Hindlimb muscle (tissue), 1 donor: ENCODE results near the gene OR56B4. TPM values are rescaled to one million over a fixed set of nuclear protein-coding genes. Genes with fewer than 3 reads are reported as not detected.
"Not testable (repeated sequence)": the region's sequence is repeated elsewhere in the genome, so short reads cannot be mapped to it uniquely, and the experiment has no call there.

ENCODE experiments used
- DNase-seq: peaks from one replicate; pipeline ENCODE4 v3.0.0-alpha.2; 2013
- polyA plus RNA-seq: library from polyadenylated mRNA; unstranded; fragments of 120-200 nt; gene quantifications from one replicate; pipeline ENCODE4 v1.2.1, GENCODE V29; 2013; ENCODE audit not compliant: insufficient read length

The OR56B4 gene
- not detected for polyA plus RNA-seq

GRCh38 chr11:6107384-6107783, at the start of gene OR56B4:
Gene OR56B4, plus strand, starts transcription at chr11:6107684. Its CDS starts 95 bp downstream, at chr11:6107779.
- not testable (repeated sequence) for DNase-seq

- DNase-seq, result no peak
These were observed 46.0 kb upstream of the OR56B4 start for GRCh38 chr11:6061475-6061874.

- no peak for DNase-seq
These were observed 44.7 kb upstream of the OR56B4 start for GRCh38 chr11:6062691-6063358.

- no peak for DNase-seq
These were observed 40.0 kb upstream of the OR56B4 start for GRCh38 chr11:6067502-6067901.

- DNase-seq, result not testable (repeated sequence)
These were observed 31.0 kb upstream of the OR56B4 start for GRCh38 chr11:6076443-6076842.

- DNase-seq, result no peak
These were observed 29.8 kb upstream of the OR56B4 start for GRCh38 chr11:6077723-6078122.

GRCh38 chr11:6079463-6079862, 28.0 kb upstream of the OR56B4 start:
- no peak for DNase-seq

- DNase-seq, result no peak
These were observed 24.4 kb upstream of the OR56B4 start for GRCh38 chr11:6083129-6083528.

- no peak for DNase-seq
These were observed 22.9 kb upstream of the OR56B4 start for GRCh38 chr11:6084587-6084986.

- DNase-seq, result no peak
These were observed 13.3 kb upstream of the OR56B4 start for GRCh38 chr11:6094186-6094585.

- no peak for DNase-seq
These were observed 11.7 kb upstream of the OR56B4 start for GRCh38 chr11:6095798-6096197.

GRCh38 chr11:6096417-6096816, 11.1 kb upstream of the OR56B4 start:
- DNase-seq, result no peak

GRCh38 chr11:6099577-6099976, 7.9 kb upstream of the OR56B4 start:
- DNase-seq, result no peak

- DNase-seq, result no peak
These were observed 2.5 kb downstream of the OR56B4 start for GRCh38 chr11:6110011-6110410.

- DNase-seq, result no peak
These were observed 4.2 kb downstream of the OR56B4 start for GRCh38 chr11:6111673-6112072.

GRCh38 chr11:6116638-6117037, 9.2 kb downstream of the OR56B4 start:
- DNase-seq, result no peak

GRCh38 chr11:6124245-6124644, 16.8 kb downstream of the OR56B4 start:
- no peak for DNase-seq

- DNase-seq, result no peak
These were observed 20.4 kb downstream of the OR56B4 start for GRCh38 chr11:6127881-6128280.

GRCh38 chr11:6129011-6129410, 21.5 kb downstream of the OR56B4 start:
- no peak for DNase-seq

GRCh38 chr11:6129635-6130034, 22.2 kb downstream of the OR56B4 start:
- DNase-seq, result no peak

GRCh38 chr11:6132431-6132830, 24.9 kb downstream of the OR56B4 start:
- no peak for DNase-seq

- DNase-seq, result not testable (repeated sequence)
These were observed 28.5 kb downstream of the OR56B4 start for GRCh38 chr11:6135936-6136335.

GRCh38 chr11:6142936-6143335, 35.5 kb downstream of the OR56B4 start:
- no peak for DNase-seq

GRCh38 chr11:6143737-6144136, 36.3 kb downstream of the OR56B4 start:
- not testable (repeated sequence) for DNase-seq

- no peak for DNase-seq
These were observed 43.6 kb downstream of the OR56B4 start for GRCh38 chr11:6151117-6151516.
